Psoas muscle (tissue), 8 donors: ENCODE results near the gene MRM2. TPM values are rescaled to one million over a fixed set of nuclear protein-coding genes. Genes with fewer than 3 reads are reported as not detected.
A peak's percentile ranks its signal among the peaks of the same experiment; 100 is the strongest.

Experiments
- ATAC-seq, 4 donors: fragments of 200-7000 bp; cut with Tn5 transposase; one replicate each; pipeline ENCODE4 v1.9.1; 2020; ENCODE audit warnings: moderate library complexity in 3 of 4, mild to moderate bottlenecking in 2 of 4
- DNase-seq, 2 donors: peaks; one replicate each; pipeline ENCODE4 v3.0.0-alpha.2; 2020
- H3K27ac ChIP-seq: fragments of 200-600 bp; one replicate; pipeline ENCODE4 v1.8.0; 2022
- H3K27me3 ChIP-seq, 3 donors: fragments of 200-600 bp in 1 of 3; one replicate each; pipeline versions ENCODE4 v1.6.1 to v1.8.0; 2013 to 2022; ENCODE audit warnings: low read length in 2 of 3, mild to moderate bottlenecking in 2 of 3, moderate library complexity in 1 of 3; ENCODE audit not compliant: insufficient read depth in 3 of 3
- H3K36me3 ChIP-seq, 2 donors: fragments of 200-600 bp in 1 of 2; one replicate each; pipeline versions ENCODE4 v1.6.1 to v1.8.0; 2013 to 2022; ENCODE audit warnings: low read depth in 1 of 2, mild to moderate bottlenecking in 1 of 2, moderate library complexity in 1 of 2; ENCODE audit not compliant: insufficient read depth in 1 of 2
- H3K4me1 ChIP-seq: fragments of 200-600 bp; one replicate; pipeline ENCODE4 v1.8.0; 2022
- H3K4me3 ChIP-seq: fragments of 200-600 bp; one replicate; pipeline ENCODE4 v1.8.0; 2022; ENCODE audit warnings: mild to moderate bottlenecking
- H3K9me3 ChIP-seq: fragments of 200-600 bp; one replicate; pipeline ENCODE4 v1.8.0; 2022
- WGBS, 3 donors: extraction: QIAGEN DNeasy Blood & Tissue Kit; methylation state at CpG; one replicate each; pipeline versions ENCODE4 v1.1.6 to v1.1.7; 2013; 5-methylcytosine and 5-hydroxymethylcytosine counted together
- intact Hi-C, 2 donors: fragments of 100-400 bp; cut with DNase I; formaldehyde crosslinking; loops; one replicate each; pipeline versions ENCODE4 v1.11.0 to v1.14.2; 2022
- polyA plus RNA-seq, 3 donors: library from polyadenylated mRNA; stranded (reverse); fragments of 200-250 nt; gene quantifications; one replicate each; pipeline ENCODE4 v1.2.3, GENCODE V29; 2013
- total RNA-seq, 4 donors: library from RNA; stranded (reverse); fragmentation: NEBNext Ultra II Directional in 2 of 4; extraction: Animal tissue kit (Norgen Biotek cat#: 25700) in 2 of 4; gene quantifications; one replicate each; pipeline versions ENCODE4 v1.2.1 to v1.2.4, GENCODE V29; 2021 to 2023
- TF ChIP-seq, protein P1 (sequence below): fragments of 200-600 bp; IDR thresholded peaks from one replicate; pipeline ENCODE4 v1.8.0; 2022; ENCODE audit warnings: antibody characterized with exemption
- donor health status: healthy with polysubstance abuse.
- donor health status: DM: no; HTN: no; CAD: no; lungs with moderate emphysema.
- donor health status: Bipolar disorder and iron deficiency.
- donor health status: healthy.
- donor health status: DM: yes; HTN: yes; CAD: no.
- donor health status: DM: no; HTN: no; CAD: no.
- donor health status: DM: no; HTN: no; CAD: no.
- donor health status: DM: yes; HTN: yes; CAD: no.

MRM2 gene
- total and polyA plus RNA-seq, 7 donors = 15.9 to 53.0 (median 21.6) TPM

GRCh38 chr7:2244404-2244995 lies 2.5 kb upstream of the MRM2 start:
- Histone ChIP-seq H3K27ac (no peak overlapping the region), H3K9me3 (no peaks in the 10 kb centered on the region), H3K4me3 (no peak overlapping the region), H3K36me3 (no peaks in the 10 kb centered on the region), H3K27me3 (no peaks in the 10 kb centered on the region), H3K4me1 (peaks cover 9% of the 10 kb centered on the region)
- TF ChIP-seq, protein P1, sequence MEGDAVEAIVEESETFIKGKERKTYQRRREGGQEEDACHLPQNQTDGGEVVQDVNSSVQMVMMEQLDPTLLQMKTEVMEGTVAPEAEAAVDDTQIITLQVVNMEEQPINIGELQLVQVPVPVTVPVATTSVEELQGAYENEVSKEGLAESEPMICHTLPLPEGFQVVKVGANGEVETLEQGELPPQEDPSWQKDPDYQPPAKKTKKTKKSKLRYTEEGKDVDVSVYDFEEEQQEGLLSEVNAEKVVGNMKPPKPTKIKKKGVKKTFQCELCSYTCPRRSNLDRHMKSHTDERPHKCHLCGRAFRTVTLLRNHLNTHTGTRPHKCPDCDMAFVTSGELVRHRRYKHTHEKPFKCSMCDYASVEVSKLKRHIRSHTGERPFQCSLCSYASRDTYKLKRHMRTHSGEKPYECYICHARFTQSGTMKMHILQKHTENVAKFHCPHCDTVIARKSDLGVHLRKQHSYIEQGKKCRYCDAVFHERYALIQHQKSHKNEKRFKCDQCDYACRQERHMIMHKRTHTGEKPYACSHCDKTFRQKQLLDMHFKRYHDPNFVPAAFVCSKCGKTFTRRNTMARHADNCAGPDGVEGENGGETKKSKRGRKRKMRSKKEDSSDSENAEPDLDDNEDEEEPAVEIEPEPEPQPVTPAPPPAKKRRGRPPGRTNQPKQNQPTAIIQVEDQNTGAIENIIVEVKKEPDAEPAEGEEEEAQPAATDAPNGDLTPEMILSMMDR = no peak
- no peak for DNase-seq
- 83 to 89% (median 89%) methylated on average over 25 of the region's 25 CpGs for WGBS, 3 donors
- ATAC-seq = no peak
- intact Hi-C loops = no loop called here

GRCh38 chr7:2243458-2243857 lies 1.5 kb upstream of the MRM2 start:
- Histone ChIP-seq H3K9me3 (no peaks in the 10 kb centered on the region), H3K27me3 (no peaks in the 10 kb centered on the region), H3K4me3 (no peak overlapping the region), H3K4me1 (peaks cover 9% of the 10 kb centered on the region), H3K27ac (no peak overlapping the region), H3K36me3 (peaks cover 0 to 10% of the 10 kb centered on the region in 2 donors)
- DNase-seq (no peak), ATAC-seq (no peak)
- TF ChIP-seq, protein P1 = no peak
- 87 to 90% (median 89%) methylated on average over 12 of the region's 12 CpGs for WGBS, 3 donors
- intact Hi-C loops = no loop called here

DNA sequence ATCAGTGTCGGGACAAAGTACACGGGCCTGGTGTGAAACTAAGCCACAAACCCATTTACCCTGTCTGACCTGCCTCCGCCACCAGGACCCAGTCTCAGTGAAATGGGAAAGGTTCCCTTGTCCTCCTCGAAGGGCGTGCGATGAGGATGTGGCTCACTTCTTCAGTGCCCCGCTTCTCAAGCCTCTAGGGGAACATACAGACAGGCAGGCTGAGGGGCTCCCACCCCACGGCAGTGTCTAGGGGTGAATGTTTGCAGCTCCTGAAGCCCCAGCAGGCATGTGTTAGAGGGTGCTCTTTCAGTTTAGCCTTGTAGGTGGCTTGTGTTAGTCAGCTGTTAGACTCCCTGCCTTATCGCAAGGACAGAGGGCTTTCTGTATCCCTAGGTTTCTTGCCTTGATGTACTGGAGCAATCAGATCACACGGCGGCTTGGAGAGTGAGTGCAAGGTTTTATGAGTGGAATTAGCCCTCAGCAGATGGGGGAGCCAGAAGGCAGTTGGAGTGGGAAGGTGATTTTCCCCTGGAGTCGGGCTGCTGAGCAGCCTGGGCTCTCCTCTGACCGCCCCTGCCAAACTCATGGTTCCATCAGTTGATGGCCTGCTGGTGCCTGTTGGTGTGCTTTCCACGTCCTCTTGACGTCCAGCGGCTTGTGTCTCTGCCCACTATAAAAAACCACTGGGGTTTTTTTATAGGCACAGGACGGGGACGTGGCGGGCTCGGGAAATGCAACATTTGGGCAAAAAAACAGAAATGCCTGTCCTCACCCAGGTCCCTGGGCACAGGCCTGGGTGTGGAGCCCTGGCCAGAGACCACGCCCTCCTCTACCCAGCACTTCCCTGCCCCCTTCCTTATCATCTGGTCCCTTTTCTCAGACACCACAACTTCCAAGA lies 780 bp upstream of the MRM2 start:
- Histone ChIP-seq H3K4me1 (peaks cover 9% of the 10 kb centered on the region), H3K9me3 (no peaks in the 10 kb centered on the region), H3K27ac (peak overlapping the region; percentile 78), H3K36me3 (peaks cover 0 to 17% of the 10 kb centered on the region in 2 donors), H3K4me3 (peak overlapping the region; percentile 98), H3K27me3 (no peaks in the 10 kb centered on the region)
- TF ChIP-seq, protein P1 = no peak
- 14 to 26% (median 15%) methylated on average over 21 of the region's 21 CpGs for WGBS, 3 donors
- no peak for DNase-seq
- intact Hi-C loops = no loop called here
- peak; percentile 2 to 24 (median 10) for ATAC-seq

DNA sequence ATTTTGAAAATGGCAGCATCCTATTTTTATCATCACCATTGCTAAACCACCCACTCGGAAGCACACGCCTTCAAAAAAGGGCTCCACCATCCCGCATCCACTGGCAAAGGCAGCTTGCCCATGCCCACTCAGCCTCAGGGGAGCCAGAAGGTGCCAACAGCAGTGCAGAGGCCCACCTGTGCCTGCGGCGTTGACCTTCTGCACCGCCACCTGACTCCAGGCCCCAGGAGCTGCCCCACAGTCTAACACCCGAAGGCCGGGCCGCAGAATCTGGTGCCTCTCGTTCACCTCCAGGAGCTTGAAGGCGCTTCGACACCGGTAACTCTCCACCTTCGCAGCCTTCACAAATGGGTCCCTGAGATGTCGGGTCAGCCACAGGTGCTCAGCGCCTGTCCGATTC lies 2.8 kb downstream of the MRM2 start:
- H3K27me3 ChIP-seq = no peaks in the 10 kb centered on the region
- no peak overlapping the region for H3K27ac ChIP-seq
- intact Hi-C loops = no loop called here
- no peak for DNase-seq
- ATAC-seq = no peak
- peaks cover 9% of the 10 kb centered on the region for H3K4me1 ChIP-seq
- 97 to 98% (median 97%) methylated on average over 17 of the region's 17 CpGs for WGBS, 3 donors
- TF ChIP-seq, protein P1 = no peak
- no peak overlapping the region for H3K4me3 ChIP-seq
- H3K9me3 ChIP-seq = no peaks in the 10 kb centered on the region
- peaks cover 0 to 53% of the 10 kb centered on the region in 2 donors for H3K36me3 ChIP-seq
